ENCODE results near the gene WDTC1.
"Not testable (repeated sequence)": the region's sequence is repeated elsewhere in the genome, so short reads cannot be mapped to it uniquely, and the experiment has no call there.

DNA sequence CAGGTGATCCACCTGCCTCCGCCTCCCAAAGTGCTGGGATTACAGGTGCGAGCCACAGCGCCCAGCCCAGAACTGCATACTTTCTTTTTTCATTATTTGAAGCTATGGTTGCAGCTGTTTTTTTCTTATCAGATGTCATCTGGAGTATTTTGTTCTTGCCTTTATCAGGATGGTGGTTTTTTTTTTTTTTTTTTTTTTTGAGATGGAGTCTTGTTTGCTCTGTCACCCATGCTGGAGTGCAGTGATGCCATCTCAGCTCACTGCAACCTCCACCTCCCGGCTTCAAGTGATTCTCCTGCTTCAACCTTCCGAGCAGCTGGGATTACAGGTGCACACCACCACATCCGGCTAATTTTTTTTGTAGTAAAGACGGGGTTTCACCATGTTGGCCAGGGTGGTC is 51.4 kb downstream of the WDTC1 start:
- TF ChIP-seq, protein P1, sequence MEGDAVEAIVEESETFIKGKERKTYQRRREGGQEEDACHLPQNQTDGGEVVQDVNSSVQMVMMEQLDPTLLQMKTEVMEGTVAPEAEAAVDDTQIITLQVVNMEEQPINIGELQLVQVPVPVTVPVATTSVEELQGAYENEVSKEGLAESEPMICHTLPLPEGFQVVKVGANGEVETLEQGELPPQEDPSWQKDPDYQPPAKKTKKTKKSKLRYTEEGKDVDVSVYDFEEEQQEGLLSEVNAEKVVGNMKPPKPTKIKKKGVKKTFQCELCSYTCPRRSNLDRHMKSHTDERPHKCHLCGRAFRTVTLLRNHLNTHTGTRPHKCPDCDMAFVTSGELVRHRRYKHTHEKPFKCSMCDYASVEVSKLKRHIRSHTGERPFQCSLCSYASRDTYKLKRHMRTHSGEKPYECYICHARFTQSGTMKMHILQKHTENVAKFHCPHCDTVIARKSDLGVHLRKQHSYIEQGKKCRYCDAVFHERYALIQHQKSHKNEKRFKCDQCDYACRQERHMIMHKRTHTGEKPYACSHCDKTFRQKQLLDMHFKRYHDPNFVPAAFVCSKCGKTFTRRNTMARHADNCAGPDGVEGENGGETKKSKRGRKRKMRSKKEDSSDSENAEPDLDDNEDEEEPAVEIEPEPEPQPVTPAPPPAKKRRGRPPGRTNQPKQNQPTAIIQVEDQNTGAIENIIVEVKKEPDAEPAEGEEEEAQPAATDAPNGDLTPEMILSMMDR (conservative IDR thresholded peaks at IDR 0.05; ENCODE audit: low read depth, low read length): not testable (repeated sequence)
- TF ChIP-seq EZH2 (IDR thresholded peaks at IDR 0.05; ENCODE audit: low read length, unreplicated experiment); EZH2phosphoT487 (IDR thresholded peaks at IDR 0.05; ENCODE audit: borderline replicate concordance, low read length): not testable (repeated sequence)
